Epithelial cell of esophagus (primary cell): ENCODE data around the gene OTOGL.

Experiments
- DNase-seq: peaks from one replicate; pipeline ENCODE4 v3.0.0; 2010; ENCODE audit warnings: low read depth
- H3K4me3 ChIP-seq: 2 replicates; pipeline ENCODE4 v1.5.1; 2011; ENCODE audit warnings: mild to moderate bottlenecking, low read length, control low read depth
- TF ChIP-seq, protein P1 (sequence below): IDR thresholded peaks from 2 replicates; pipeline ENCODE4 v1.5.1; 2011; ENCODE audit warnings: low read depth, mild to moderate bottlenecking, low read length, control low read depth, inconsistent platforms; ENCODE audit not compliant: insufficient read depth; ENCODE audit errors: missing control alignments

Gene OTOGL

DNA sequence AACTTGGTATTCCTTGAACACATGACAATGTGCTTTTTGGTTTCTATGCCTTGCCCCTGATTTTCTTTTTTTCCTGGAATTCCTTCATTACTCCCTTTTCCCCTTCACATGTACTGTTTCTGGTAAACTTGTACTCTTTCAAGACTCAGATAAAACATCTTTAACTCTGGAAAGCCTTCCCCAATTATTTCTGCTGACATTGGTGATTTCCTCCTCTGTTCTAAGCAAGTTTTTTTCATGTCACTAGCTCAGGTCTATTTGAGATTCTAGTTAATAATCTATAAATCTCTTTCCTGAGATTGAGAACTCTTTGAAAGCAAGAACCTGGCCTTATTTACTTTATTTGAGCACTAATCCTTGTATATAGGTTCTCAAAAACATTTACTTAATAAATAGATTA, 320.7 kb downstream of the OTOGL start:
- H3K4me3 ChIP-seq, result no peak overlapping the region
- DNase-seq, result no peak
- TF ChIP-seq, protein P1, sequence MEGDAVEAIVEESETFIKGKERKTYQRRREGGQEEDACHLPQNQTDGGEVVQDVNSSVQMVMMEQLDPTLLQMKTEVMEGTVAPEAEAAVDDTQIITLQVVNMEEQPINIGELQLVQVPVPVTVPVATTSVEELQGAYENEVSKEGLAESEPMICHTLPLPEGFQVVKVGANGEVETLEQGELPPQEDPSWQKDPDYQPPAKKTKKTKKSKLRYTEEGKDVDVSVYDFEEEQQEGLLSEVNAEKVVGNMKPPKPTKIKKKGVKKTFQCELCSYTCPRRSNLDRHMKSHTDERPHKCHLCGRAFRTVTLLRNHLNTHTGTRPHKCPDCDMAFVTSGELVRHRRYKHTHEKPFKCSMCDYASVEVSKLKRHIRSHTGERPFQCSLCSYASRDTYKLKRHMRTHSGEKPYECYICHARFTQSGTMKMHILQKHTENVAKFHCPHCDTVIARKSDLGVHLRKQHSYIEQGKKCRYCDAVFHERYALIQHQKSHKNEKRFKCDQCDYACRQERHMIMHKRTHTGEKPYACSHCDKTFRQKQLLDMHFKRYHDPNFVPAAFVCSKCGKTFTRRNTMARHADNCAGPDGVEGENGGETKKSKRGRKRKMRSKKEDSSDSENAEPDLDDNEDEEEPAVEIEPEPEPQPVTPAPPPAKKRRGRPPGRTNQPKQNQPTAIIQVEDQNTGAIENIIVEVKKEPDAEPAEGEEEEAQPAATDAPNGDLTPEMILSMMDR, result no peak

DNA sequence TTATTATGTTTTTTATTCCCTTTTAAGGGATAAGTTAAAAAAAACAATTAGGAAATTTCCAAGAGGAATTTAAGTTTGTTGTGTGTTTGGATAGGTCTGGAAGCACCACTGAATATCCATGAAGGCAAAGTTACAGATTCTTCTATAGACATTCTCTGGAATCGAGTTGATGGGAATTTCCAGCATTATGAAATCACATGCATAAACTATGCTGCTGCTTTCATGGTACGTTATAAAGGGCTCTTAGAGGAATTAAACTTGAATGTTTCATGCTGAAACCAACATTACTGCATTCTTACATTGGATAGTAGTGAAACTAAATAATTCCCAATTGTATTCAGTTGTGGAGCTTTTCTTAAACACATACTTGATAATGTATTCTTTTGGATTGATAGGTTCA, 323.2 kb downstream of the OTOGL start:
- no peak overlapping the region for H3K4me3 ChIP-seq
- TF ChIP-seq, protein P1, result no peak
- peak; percentile 51 for DNase-seq
